GM12865 (cell line): ENCODE results near the gene ETF1.

Experiments
- DNase-seq: peaks from one replicate; pipeline ENCODE4 v3.0.0; 2010; ENCODE audit warnings: low read depth
- H3K4me3 ChIP-seq: 2 replicates; pipeline ENCODE4 v1.5.1; 2011; ENCODE audit warnings: mild to moderate bottlenecking, low read depth, low read length, control low read depth
- CTCF ChIP-seq: IDR thresholded peaks from 2 replicates; pipeline ENCODE4 v1.5.1; 2011; ENCODE audit warnings: low read length, control low read depth, low read depth, inconsistent platforms; ENCODE audit not compliant: insufficient read depth; ENCODE audit errors: missing control alignments

ETF1 gene

GRCh38 chr5:138504799-138505198, 38.2 kb downstream of the ETF1 start:
- DNase-seq = no peak
- no peak overlapping the region for H3K4me3 ChIP-seq
- no peak for TF ChIP-seq CTCF

GRCh38 chr5:138503487-138504270, 39.4 kb downstream of the ETF1 start:
- peak; percentile 59 for DNase-seq
- H3K4me3 ChIP-seq = no peak overlapping the region
- peak; percentile 72 for TF ChIP-seq CTCF

- no peak overlapping the region for H3K4me3 ChIP-seq
- TF ChIP-seq CTCF = no peak
- DNase-seq = no peak
Observed at GRCh38 chr5:138502521-138502920, 40.5 kb downstream of the ETF1 start.

- no peak for DNase-seq
Observed at GRCh38 chr5:138502121-138502520, 40.9 kb downstream of the ETF1 start.

GRCh38 chr5:138498376-138498775, 44.7 kb downstream of the ETF1 start:
- no peak overlapping the region for H3K4me3 ChIP-seq
- no peak for DNase-seq
- TF ChIP-seq CTCF = no peak

More at GRCh38 chr5:138502121-138502520, 40.9 kb downstream of the ETF1 start:
- no peak overlapping the region for H3K4me3 ChIP-seq
- no peak for TF ChIP-seq CTCF

GRCh38 chr5:138495351-138495750, 47.7 kb downstream of the ETF1 start:
- no peak for TF ChIP-seq CTCF
- no peak overlapping the region for H3K4me3 ChIP-seq

GRCh38 chr5:138492560-138493045, 50.4 kb downstream of the ETF1 start:
- peak overlapping the region; percentile 41 for H3K4me3 ChIP-seq

More at GRCh38 chr5:138495351-138495750, 47.7 kb downstream of the ETF1 start:
- no peak for DNase-seq

More at GRCh38 chr5:138492560-138493045, 50.4 kb downstream of the ETF1 start:
- no peak for TF ChIP-seq CTCF
- DNase-seq = no peak
